HEK293 (cell line): ENCODE results near the gene CRIP1.

Source experiments
- CTCF ChIA-PET: fragments of 350-600 bp; formaldehyde crosslinking; extraction: SDS; loops from one replicate; lab custom pipeline; 2021; ENCODE audit warnings: antibody characterized with exemption; lab: Yijun Ruan, JAX
- POLR2A ChIA-PET: fragments of 300-600 bp; formaldehyde crosslinking; extraction: SDS; loops from one replicate; lab custom pipeline; 2020; ENCODE audit warnings: antibody characterized with exemption, inconsistent platforms; lab: Yijun Ruan, JAX
- H3K27ac ChIP-seq: fragments of 200-500 bp; sonication (Bioruptor generic); 2 replicates; pipeline ENCODE4 v1.5.1; 2014; ENCODE audit warnings: low read depth, low read length, control low read depth, inconsistent platforms; ENCODE audit errors: extremely low read depth
- H3K36me3 ChIP-seq, 2 experiments: fragments of 200-500 bp in 1 of 2; sonication (Bioruptor generic) in 1 of 2; 1 replicate in 1 of 2; 2 replicates in 1 of 2; pipeline ENCODE4 v1.5.1; 2014 to 2017; ENCODE audit warnings: inconsistent platforms in 2 of 2, low read length in 2 of 2; ENCODE audit not compliant: control insufficient read depth in 2 of 2, insufficient read depth in 1 of 2
- H3K4me1 ChIP-seq: fragments of 200-500 bp; sonication (Bioruptor generic); 2 replicates; pipeline ENCODE4 v1.5.1; 2014; ENCODE audit warnings: mild to moderate bottlenecking, low read length, inconsistent platforms; ENCODE audit not compliant: control insufficient read depth, insufficient read depth
- H3K4me3 ChIP-seq: 2 replicates; pipeline ENCODE4 v1.5.1; 2011; ENCODE audit warnings: low read depth, mild to moderate bottlenecking, control low read depth, low read length, moderate library complexity
- H3K9me3 ChIP-seq: fragments of 200-500 bp; sonication (Bioruptor generic); 2 replicates; pipeline ENCODE4 v1.5.1; 2014; ENCODE audit warnings: low read depth, low read length, inconsistent platforms; ENCODE audit not compliant: control insufficient read depth, insufficient read depth
- GLIS2 ChIP-seq: fragments of 450-650 bp; formaldehyde crosslinking; IDR thresholded peaks from 2 replicates; pipeline ENCODE4 v1.5.1; 2016; ENCODE audit warnings: missing biosample characterization, missing genetic modification characterization
- KLF8 ChIP-seq: fragments of 450-650 bp; formaldehyde crosslinking; IDR thresholded peaks from 2 replicates; pipeline ENCODE4 v1.5.1; 2016; ENCODE audit warnings: missing biosample characterization, missing genetic modification characterization
- SCRT1 ChIP-seq: fragments of 450-650 bp; formaldehyde crosslinking; IDR thresholded peaks from 2 replicates; pipeline ENCODE4 v1.5.1; 2016; ENCODE audit warnings: missing biosample characterization, missing genetic modification characterization, borderline replicate concordance
- ZBTB10 ChIP-seq: fragments of 450-650 bp; formaldehyde crosslinking; IDR thresholded peaks from 2 replicates; pipeline ENCODE4 v1.5.1; 2016; ENCODE audit warnings: missing biosample characterization, missing genetic modification characterization
- ZBTB8A ChIP-seq: fragments of 450-650 bp; formaldehyde crosslinking; IDR thresholded peaks from 2 replicates; pipeline ENCODE4 v1.5.1; 2016; ENCODE audit warnings: missing biosample characterization, missing genetic modification characterization
- ZNF148 ChIP-seq: fragments of 450-650 bp; formaldehyde crosslinking; IDR thresholded peaks from 2 replicates; pipeline ENCODE4 v1.5.0; 2017; ENCODE audit warnings: missing biosample characterization, missing genetic modification characterization, borderline replicate concordance
- ZNF354C ChIP-seq: fragments of 450-650 bp; formaldehyde crosslinking; IDR thresholded peaks from 2 replicates; pipeline ENCODE4 v1.5.1; 2016; ENCODE audit warnings: missing biosample characterization, missing genetic modification characterization, low read depth, borderline replicate concordance
- ZNF510 ChIP-seq: fragments of 450-650 bp; formaldehyde crosslinking; IDR thresholded peaks from 2 replicates; pipeline ENCODE4 v1.5.1; 2018; ENCODE audit warnings: mild to moderate bottlenecking, missing genetic modification characterization, missing biosample characterization; ENCODE audit not compliant: insufficient replicate concordance
- ZNF571 ChIP-seq: fragments of 450-650 bp; formaldehyde crosslinking; IDR thresholded peaks from 2 replicates; pipeline ENCODE4 v1.5.0; 2017; ENCODE audit warnings: missing biosample characterization, missing genetic modification characterization
- ZNF629 ChIP-seq: fragments of 450-650 bp; formaldehyde crosslinking; IDR thresholded peaks from 2 replicates; pipeline ENCODE4 v1.5.1; 2017; ENCODE audit warnings: missing biosample characterization, missing genetic modification characterization
- TF ChIP-seq, protein P1 (sequence below): fragments of 450-650 bp; formaldehyde crosslinking; IDR thresholded peaks from 2 replicates; pipeline ENCODE4 v1.5.1; 2016; ENCODE audit warnings: missing biosample characterization, missing genetic modification characterization, borderline replicate concordance
- TF ChIP-seq, protein P2 (sequence below): fragments of 450-650 bp; formaldehyde crosslinking; IDR thresholded peaks from 2 replicates; pipeline ENCODE4 v1.5.1; 2016; ENCODE audit warnings: missing biosample characterization, missing genetic modification characterization

Gene CRIP1

DNA sequence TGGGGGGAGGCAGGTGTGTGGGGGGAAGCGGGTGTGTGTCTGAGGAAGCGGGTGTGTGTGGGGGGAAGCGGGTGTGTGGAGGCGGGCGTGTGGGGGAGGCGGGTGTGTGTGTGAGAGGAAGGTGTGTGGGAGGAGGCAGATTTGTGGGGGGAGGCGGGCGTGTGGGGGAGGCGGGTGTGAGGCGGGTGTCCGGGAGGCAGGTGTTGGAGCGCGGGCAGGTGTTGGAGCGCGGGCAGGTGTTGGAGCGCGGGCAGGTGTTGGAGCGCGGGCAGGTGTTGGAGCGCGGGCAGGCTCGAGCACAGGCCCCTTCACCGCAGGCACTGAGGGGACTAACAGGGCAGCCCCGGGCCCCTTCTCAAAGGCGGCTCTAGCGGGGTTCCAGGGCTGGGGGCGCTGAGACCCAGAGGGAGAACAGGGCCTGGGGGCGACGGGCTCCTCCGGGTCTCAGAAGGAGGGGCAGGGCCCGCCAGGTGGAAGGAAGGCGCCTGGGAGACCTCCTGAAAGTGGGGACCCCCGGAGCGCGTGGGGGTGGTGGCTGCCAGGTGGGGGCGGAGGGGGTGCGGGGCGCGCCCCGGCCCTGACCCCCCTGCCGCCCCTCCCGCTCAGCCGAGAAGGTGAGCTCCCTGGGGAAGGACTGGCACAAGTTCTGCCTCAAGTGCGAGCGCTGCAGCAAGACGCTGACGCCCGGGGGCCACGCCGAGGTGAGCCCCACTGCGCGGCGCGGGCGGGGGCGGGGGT lies 8.9 kb upstream of the CRIP1 start:
- no peak overlapping the region for H3K27ac ChIP-seq
- CTCF ChIA-PET = interaction anchor here (1.2 to 2.0 kb wide), 2 partner anchors 12 to 13 kb away, joined by 3 to 9 read pairs; no protein-coding TSS in a partner anchor
- POLR2A ChIA-PET = interaction anchor here (1.0 kb wide), 1 partner anchor 15 kb away, joined by 3 read pairs; no protein-coding TSS in a partner anchor
- H3K4me1 ChIP-seq = peaks cover 13% of the 10 kb centered on the region
- no peaks in the 10 kb centered on the region for H3K36me3 ChIP-seq
- no peaks in the 10 kb centered on the region for H3K9me3 ChIP-seq
- H3K4me3 ChIP-seq = no peak overlapping the region
- TF ChIP-seq ZNF510 (tag by site-specific recombination) (no peak), ZNF148 (tag by site-specific recombination) (no peak), ZBTB10 (tag by site-specific recombination) (0 out of 2 replicates have a peak, but pooled peaks have one; percentile 28), ZNF354C (tag by site-specific recombination) (no peak), SCRT1 (tag by site-specific recombination) (no peak), KLF8 (tag by site-specific recombination) (peak; percentile 86), ZNF629 (tag by site-specific recombination) (no peak), GLIS2 (tag by site-specific recombination) (peak; percentile 36; the same call in 1 of the 2 replicates), ZNF571 (no peak), ZBTB8A (tag by site-specific recombination) (0 out of 2 replicates have a peak, but pooled peaks have one; percentile 16)
- TF ChIP-seq, protein P1, sequence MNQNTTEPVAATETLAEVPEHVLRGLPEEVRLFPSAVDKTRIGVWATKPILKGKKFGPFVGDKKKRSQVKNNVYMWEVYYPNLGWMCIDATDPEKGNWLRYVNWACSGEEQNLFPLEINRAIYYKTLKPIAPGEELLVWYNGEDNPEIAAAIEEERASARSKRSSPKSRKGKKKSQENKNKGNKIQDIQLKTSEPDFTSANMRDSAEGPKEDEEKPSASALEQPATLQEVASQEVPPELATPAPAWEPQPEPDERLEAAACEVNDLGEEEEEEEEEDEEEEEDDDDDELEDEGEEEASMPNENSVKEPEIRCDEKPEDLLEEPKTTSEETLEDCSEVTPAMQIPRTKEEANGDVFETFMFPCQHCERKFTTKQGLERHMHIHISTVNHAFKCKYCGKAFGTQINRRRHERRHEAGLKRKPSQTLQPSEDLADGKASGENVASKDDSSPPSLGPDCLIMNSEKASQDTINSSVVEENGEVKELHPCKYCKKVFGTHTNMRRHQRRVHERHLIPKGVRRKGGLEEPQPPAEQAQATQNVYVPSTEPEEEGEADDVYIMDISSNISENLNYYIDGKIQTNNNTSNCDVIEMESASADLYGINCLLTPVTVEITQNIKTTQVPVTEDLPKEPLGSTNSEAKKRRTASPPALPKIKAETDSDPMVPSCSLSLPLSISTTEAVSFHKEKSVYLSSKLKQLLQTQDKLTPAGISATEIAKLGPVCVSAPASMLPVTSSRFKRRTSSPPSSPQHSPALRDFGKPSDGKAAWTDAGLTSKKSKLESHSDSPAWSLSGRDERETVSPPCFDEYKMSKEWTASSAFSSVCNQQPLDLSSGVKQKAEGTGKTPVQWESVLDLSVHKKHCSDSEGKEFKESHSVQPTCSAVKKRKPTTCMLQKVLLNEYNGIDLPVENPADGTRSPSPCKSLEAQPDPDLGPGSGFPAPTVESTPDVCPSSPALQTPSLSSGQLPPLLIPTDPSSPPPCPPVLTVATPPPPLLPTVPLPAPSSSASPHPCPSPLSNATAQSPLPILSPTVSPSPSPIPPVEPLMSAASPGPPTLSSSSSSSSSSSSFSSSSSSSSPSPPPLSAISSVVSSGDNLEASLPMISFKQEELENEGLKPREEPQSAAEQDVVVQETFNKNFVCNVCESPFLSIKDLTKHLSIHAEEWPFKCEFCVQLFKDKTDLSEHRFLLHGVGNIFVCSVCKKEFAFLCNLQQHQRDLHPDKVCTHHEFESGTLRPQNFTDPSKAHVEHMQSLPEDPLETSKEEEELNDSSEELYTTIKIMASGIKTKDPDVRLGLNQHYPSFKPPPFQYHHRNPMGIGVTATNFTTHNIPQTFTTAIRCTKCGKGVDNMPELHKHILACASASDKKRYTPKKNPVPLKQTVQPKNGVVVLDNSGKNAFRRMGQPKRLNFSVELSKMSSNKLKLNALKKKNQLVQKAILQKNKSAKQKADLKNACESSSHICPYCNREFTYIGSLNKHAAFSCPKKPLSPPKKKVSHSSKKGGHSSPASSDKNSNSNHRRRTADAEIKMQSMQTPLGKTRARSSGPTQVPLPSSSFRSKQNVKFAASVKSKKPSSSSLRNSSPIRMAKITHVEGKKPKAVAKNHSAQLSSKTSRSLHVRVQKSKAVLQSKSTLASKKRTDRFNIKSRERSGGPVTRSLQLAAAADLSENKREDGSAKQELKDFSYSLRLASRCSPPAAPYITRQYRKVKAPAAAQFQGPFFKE = no peak
- TF ChIP-seq, protein P2, sequence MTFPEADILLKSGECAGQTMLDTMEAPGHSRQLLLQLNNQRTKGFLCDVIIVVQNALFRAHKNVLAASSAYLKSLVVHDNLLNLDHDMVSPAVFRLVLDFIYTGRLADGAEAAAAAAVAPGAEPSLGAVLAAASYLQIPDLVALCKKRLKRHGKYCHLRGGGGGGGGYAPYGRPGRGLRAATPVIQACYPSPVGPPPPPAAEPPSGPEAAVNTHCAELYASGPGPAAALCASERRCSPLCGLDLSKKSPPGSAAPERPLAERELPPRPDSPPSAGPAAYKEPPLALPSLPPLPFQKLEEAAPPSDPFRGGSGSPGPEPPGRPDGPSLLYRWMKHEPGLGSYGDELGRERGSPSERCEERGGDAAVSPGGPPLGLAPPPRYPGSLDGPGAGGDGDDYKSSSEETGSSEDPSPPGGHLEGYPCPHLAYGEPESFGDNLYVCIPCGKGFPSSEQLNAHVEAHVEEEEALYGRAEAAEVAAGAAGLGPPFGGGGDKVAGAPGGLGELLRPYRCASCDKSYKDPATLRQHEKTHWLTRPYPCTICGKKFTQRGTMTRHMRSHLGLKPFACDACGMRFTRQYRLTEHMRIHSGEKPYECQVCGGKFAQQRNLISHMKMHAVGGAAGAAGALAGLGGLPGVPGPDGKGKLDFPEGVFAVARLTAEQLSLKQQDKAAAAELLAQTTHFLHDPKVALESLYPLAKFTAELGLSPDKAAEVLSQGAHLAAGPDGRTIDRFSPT = no peak
